ENCODE results near the gene PKD2L2.
"Not testable (repeated sequence)": the region's sequence is repeated elsewhere in the genome, so short reads cannot be mapped to it uniquely, and the experiment has no call there.

The PKD2L2 gene

DNA sequence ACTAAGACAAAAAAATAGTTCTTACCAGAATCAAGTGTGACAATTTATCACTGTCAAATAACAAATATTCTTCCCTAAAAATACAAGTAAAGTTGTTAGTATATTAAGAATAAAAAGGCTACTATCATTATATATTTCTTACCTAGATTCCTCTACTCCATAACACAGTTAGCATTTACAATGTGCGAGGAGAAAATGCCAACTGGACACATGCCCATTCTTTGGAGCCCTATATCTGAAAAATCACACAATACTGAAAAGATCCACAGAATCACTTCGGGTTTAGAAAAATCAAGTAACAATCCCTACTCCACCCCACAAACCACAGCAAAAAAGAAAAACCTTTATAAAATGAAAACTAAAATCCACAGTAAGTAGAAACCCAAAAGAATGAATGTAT, 70.9 kb downstream of the PKD2L2 start:
- no peak for DNase-seq

DNA sequence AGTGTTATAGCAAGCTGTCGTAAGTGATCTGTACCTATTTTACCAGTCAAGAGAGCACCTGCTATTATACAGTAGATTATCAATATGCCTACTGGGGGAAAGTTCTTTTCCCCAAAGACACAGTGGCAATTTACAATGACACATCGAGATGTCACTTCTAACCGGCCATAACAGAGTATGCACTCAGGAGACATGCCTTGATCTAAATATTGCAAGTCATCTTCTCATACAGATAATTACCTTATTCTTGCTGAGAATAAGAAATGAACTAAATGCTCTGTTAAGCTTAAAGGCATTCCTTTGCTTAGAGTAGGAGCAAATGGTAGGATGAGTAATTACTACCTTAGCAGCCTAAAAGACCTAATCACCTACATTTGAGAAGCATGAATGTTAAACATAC, 71.6 kb downstream of the PKD2L2 start:
- DNase-seq, result no peak

DNA sequence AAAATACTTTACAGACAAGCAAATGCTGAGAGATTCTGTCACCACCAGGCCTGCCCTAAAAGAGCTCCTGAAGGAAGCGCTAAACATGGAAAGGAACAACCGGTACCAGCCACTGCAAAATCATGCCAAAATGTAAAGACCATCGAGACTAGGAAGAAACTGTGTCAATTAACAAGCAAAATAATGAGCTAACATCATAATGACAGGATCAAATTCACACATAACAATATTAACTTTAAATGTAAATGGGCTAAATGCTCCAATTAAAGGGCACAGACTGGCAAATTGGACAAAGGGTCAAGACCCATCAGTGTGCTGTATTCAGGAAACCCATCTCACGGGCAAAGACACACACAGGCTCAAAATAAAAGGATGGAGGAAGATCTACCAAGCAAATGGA, 81.1 kb downstream of the PKD2L2 start:
- not testable (repeated sequence) for DNase-seq

DNA sequence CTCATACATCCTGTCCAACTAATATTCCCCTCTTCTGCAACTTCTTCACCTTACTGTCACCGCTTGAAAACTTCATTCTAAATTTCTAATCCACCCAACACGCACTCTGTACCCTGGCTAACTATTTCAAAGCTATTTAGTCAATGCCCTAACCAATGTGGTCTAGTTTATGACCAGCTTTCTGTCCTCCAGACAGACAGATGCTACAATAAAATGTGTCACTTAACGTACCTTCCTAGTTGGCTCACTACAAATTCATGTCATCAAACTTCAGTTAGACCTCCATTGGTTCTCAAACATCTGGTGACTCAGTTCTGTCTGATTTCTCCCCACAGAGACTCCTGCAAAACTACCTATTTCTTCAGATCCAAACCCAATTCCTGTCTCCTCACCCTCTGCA, 86.0 kb downstream of the PKD2L2 start:
- DNase-seq, result no peak

DNA sequence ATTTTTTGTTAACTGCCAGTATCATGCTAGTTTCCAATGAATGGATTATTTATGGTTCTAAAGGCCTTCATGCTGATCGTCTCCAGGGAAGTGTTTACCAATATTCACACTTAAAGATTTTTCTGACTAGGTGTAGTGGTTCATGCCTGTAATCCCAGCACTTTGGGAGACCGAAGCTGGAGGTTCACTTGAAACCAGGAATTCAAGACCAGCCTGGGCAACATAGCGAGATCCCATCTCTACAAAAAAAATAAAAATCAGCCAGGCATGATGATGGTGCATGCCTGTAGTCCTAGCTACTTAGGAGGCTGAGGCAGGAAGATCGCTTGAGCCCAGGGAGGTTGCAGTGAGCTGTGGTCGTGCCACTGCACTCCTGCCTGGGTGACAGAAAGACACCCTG, 100.2 kb downstream of the PKD2L2 start:
- no peak for DNase-seq

Measured in stimulated activated CD4-positive, alpha-beta T cell treated with anti-CD3 and anti-CD28 coated beads, Interleukin-15, amount 100 ng/mL, for 24 hours (primary cell).